HepG2 (cell line): ENCODE results near the gene MCOLN1. TPM values are rescaled to one million over a fixed set of nuclear protein-coding genes. Genes with fewer than 3 reads are reported as not detected.
A peak's percentile ranks its signal among the peaks of the same experiment; 100 is the strongest.

Experiments
- ELF3 ChIP-seq: IDR thresholded peaks from 2 replicates; pipeline ENCODE4 v1.6.1; 2016; ENCODE audit warnings: missing genetic modification reagents, missing compliant biosample characterization
- ETV6 ChIP-seq: sonication (generic); formaldehyde crosslinking; conservative IDR thresholded peaks from 2 replicates; pipeline ENCODE4 v1.4.0; 2020; ENCODE audit warnings: missing genetic modification reagents
- GABPB1 ChIP-seq: IDR thresholded peaks from 2 replicates; pipeline ENCODE4 v1.6.1; 2016; ENCODE audit warnings: mild to moderate bottlenecking, missing genetic modification reagents, moderate library complexity, missing compliant biosample characterization
- HNRNPUL1 ChIP-seq: fragments of 200-400 bp; formaldehyde crosslinking; IDR thresholded peaks from 2 replicates; pipeline ENCODE4 v1.6.1; 2017; ENCODE audit warnings: low read depth, mild to moderate bottlenecking, low read length, moderate library complexity
- KDM2A ChIP-seq: sonication (generic); formaldehyde crosslinking; IDR thresholded peaks from 2 replicates; pipeline ENCODE4 v1.4.0; 2020; ENCODE audit warnings: low read depth, missing genetic modification reagents, borderline replicate concordance
- KDM4B ChIP-seq: sonication (generic); formaldehyde crosslinking; IDR thresholded peaks from 2 replicates; pipeline ENCODE4 v1.4.0; 2020; ENCODE audit warnings: missing genetic modification reagents
- MIER3 ChIP-seq: IDR thresholded peaks from 2 replicates; pipeline ENCODE4 v1.6.1; 2016; ENCODE audit warnings: missing compliant biosample characterization, borderline replicate concordance
- MTF1 ChIP-seq: sonication (generic); formaldehyde crosslinking; IDR thresholded peaks from 2 replicates; pipeline ENCODE4 v1.5.0; 2020; ENCODE audit warnings: missing genetic modification reagents
- NR2F2 ChIP-seq: IDR thresholded peaks from 2 replicates; pipeline ENCODE4 v1.6.1; 2012; ENCODE audit warnings: low read depth, inconsistent platforms, borderline replicate concordance
- RBFOX2 ChIP-seq: fragments of 200-400 bp; formaldehyde crosslinking; IDR thresholded peaks from 2 replicates; pipeline ENCODE4 v1.6.1; 2017; ENCODE audit warnings: low read depth, mild to moderate bottlenecking, low read length
- SALL2 ChIP-seq: sonication (generic); formaldehyde crosslinking; IDR thresholded peaks from 2 replicates; pipeline ENCODE4 v1.8.1; 2023; ENCODE audit warnings: mild to moderate bottlenecking, missing genetic modification reagents, inconsistent platforms
- SPEN ChIP-seq: sonication (generic); formaldehyde crosslinking; IDR thresholded peaks from 2 replicates; pipeline ENCODE4 v1.5.1; 2020; ENCODE audit warnings: low read depth, mild to moderate bottlenecking, missing genetic modification reagents
- TEAD2 ChIP-seq: sonication (generic); formaldehyde crosslinking; IDR thresholded peaks from 2 replicates; pipeline ENCODE4 v1.9.0; 2021; ENCODE audit warnings: missing genetic modification reagents
- ZFP37 ChIP-seq: sonication (generic); formaldehyde crosslinking; IDR thresholded peaks from 2 replicates; pipeline ENCODE4 v1.4.0; 2020; ENCODE audit warnings: missing genetic modification reagents, borderline replicate concordance
- ZNF274 ChIP-seq: sonication (generic); formaldehyde crosslinking; IDR thresholded peaks from 2 replicates; pipeline ENCODE4 v1.5.1; 2020; ENCODE audit warnings: mild to moderate bottlenecking, missing genetic modification reagents
- ZNF335 ChIP-seq: sonication (generic); formaldehyde crosslinking; IDR thresholded peaks from 2 replicates; pipeline ENCODE4 v1.4.0; 2020; ENCODE audit warnings: missing genetic modification reagents
- ZNF501 ChIP-seq: sonication (generic); formaldehyde crosslinking; IDR thresholded peaks from 2 replicates; pipeline ENCODE4 v1.5.1; 2020; ENCODE audit warnings: mild to moderate bottlenecking, moderate library complexity, missing genetic modification reagents
- ZNF644 ChIP-seq: IDR thresholded peaks from 2 replicates; pipeline ENCODE4 v1.6.1; 2016; ENCODE audit warnings: low read depth
- ZNF713 ChIP-seq: sonication (generic); formaldehyde crosslinking; IDR thresholded peaks from 2 replicates; pipeline ENCODE4 v1.4.0; 2020; ENCODE audit warnings: mild to moderate bottlenecking, missing genetic modification reagents
- ZNF782 ChIP-seq: sonication (generic); formaldehyde crosslinking; IDR thresholded peaks from 2 replicates; pipeline ENCODE4 v1.4.0; 2020; ENCODE audit warnings: missing genetic modification reagents, mild to moderate bottlenecking, borderline replicate concordance
- ZNF800 ChIP-seq: sonication (generic); formaldehyde crosslinking; IDR thresholded peaks from 2 replicates; pipeline ENCODE4 v1.4.0; 2020; ENCODE audit warnings: missing genetic modification reagents
- ZNF878 ChIP-seq: sonication (generic); formaldehyde crosslinking; IDR thresholded peaks from 2 replicates; pipeline ENCODE4 v1.8.1; 2023; ENCODE audit warnings: mild to moderate bottlenecking, missing genetic modification reagents, moderate library complexity
- polyA plus RNA-seq, 8 experiments: library from polyadenylated mRNA; depleted of rRNA in 3 of 8; stranded (reverse) in 7 of 8; unstranded in 1 of 8; fragments of >200 nt; fragmentation: Illumina TruSeq in 4 of 8; extraction: Trizol in 4 of 8; gene quantifications; 2 replicates each; pipeline versions ENCODE4 v1.2.1 to v1.2.3, GENCODE V29; 2011 to 2016; ENCODE audit warnings: low read depth in 4 of 8, missing spikeins in 1 of 8, mixed read lengths in 1 of 8; ENCODE audit not compliant: insufficient read depth in 1 of 8
- total RNA-seq, 5 experiments: library from RNA; depleted of rRNA; stranded (reverse); fragments of >200 nt; fragmentation: Illumina TruSeq; extraction: Trizol; gene quantifications; 2 replicates each; pipeline ENCODE4 v1.2.3, GENCODE V29; 2016; ENCODE audit warnings: low read depth in 1 of 5
- TF ChIP-seq, protein P1 (sequence below): sonication (generic); formaldehyde crosslinking; IDR thresholded peaks from 2 replicates; pipeline ENCODE4 v1.4.0; 2020; ENCODE audit warnings: missing genetic modification reagents
- TF ChIP-seq, protein P2 (sequence below): sonication (generic); formaldehyde crosslinking; IDR thresholded peaks from 2 replicates; pipeline ENCODE4 v1.8.1; 2022; ENCODE audit warnings: low read depth, mild to moderate bottlenecking, missing genetic modification reagents
- TF ChIP-seq, protein P3 (sequence below): sonication (generic); formaldehyde crosslinking; IDR thresholded peaks from 2 replicates; pipeline ENCODE4 v1.4.0; 2020; ENCODE audit warnings: missing genetic modification reagents

MCOLN1 gene
- total and polyA plus RNA-seq, 2 of the 13 experiments (the other 11 are each of a cell fraction or from before 2014, with no cell fraction given) = 3.4 to 15.7 TPM

DNA sequence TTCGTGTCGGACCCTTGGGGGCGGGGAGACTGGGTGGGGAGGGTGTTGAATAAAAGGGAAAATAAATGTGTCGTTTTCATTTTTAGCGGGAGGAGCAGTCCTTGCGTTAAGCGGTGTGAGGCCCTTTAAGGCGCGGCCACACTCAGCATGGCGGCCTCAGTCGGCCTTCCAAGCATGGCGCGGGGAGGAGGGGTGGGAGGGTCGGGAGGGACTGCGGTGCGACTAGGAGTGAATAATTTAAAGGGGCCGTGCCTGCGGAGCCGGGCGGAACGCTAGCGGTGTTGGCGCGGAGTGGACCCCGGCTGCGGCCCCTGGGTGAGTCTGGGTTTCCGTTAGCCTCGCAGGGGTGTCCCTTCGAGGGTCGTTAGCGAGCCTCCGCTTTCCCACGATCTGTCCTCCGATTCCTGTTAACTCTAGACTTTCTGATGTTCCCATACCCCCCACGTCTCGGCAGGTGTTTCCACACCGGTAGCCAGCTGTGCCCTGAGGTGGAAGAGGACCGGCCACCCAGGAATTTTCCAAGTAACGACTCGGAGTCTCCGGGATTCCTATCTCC lies 11.6 kb downstream of the MCOLN1 start (continued):
- TF ChIP-seq MIER3 (CRISPR knock-in tag) (no peak), KDM2A (CRISPR knock-in tag) (no peak), ZNF501 (peak; percentile 41; the same call in 1 of the 2 replicates), SALL2 (CRISPR knock-in tag) (no peak), RBFOX2 (peak; percentile 61; the same call in 1 of the 2 replicates), KDM4B (no peak), NR2F2 (no peak), MTF1 (CRISPR knock-in tag) (no peak), SPEN (CRISPR knock-in tag) (no peak), ZFP37 (CRISPR knock-in tag) (no peak), ETV6 (CRISPR knock-in tag) (no peak), ZNF782 (CRISPR knock-in tag) (no peak), ZNF274 (CRISPR knock-in tag) (no peak), ZNF800 (CRISPR knock-in tag) (no peak), ZNF713 (CRISPR knock-in tag) (no peak), ZNF335 (CRISPR knock-in tag) (no peak), ZNF644 (CRISPR knock-in tag) (no peak), HNRNPUL1 (no peak), ELF3 (CRISPR knock-in tag) (no peak), GABPB1 (peak; percentile 70), TEAD2 (CRISPR knock-in tag) (no peak), ZNF878 (no peak)
- TF ChIP-seq, protein P1, sequence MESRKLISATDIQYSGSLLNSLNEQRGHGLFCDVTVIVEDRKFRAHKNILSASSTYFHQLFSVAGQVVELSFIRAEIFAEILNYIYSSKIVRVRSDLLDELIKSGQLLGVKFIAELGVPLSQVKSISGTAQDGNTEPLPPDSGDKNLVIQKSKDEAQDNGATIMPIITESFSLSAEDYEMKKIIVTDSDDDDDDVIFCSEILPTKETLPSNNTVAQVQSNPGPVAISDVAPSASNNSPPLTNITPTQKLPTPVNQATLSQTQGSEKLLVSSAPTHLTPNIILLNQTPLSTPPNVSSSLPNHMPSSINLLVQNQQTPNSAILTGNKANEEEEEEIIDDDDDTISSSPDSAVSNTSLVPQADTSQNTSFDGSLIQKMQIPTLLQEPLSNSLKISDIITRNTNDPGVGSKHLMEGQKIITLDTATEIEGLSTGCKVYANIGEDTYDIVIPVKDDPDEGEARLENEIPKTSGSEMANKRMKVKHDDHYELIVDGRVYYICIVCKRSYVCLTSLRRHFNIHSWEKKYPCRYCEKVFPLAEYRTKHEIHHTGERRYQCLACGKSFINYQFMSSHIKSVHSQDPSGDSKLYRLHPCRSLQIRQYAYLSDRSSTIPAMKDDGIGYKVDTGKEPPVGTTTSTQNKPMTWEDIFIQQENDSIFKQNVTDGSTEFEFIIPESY (CRISPR knock-in tag) = no peak
- TF ChIP-seq, protein P2, sequence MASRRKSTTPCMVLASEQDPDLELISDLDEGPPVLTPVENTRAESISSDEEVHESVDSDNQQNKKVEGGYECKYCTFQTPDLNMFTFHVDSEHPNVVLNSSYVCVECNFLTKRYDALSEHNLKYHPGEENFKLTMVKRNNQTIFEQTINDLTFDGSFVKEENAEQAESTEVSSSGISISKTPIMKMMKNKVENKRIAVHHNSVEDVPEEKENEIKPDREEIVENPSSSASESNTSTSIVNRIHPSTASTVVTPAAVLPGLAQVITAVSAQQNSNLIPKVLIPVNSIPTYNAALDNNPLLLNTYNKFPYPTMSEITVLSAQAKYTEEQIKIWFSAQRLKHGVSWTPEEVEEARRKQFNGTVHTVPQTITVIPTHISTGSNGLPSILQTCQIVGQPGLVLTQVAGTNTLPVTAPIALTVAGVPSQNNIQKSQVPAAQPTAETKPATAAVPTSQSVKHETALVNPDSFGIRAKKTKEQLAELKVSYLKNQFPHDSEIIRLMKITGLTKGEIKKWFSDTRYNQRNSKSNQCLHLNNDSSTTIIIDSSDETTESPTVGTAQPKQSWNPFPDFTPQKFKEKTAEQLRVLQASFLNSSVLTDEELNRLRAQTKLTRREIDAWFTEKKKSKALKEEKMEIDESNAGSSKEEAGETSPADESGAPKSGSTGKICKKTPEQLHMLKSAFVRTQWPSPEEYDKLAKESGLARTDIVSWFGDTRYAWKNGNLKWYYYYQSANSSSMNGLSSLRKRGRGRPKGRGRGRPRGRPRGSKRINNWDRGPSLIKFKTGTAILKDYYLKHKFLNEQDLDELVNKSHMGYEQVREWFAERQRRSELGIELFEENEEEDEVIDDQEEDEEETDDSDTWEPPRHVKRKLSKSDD (CRISPR knock-in tag) = no peak
- TF ChIP-seq, protein P3, sequence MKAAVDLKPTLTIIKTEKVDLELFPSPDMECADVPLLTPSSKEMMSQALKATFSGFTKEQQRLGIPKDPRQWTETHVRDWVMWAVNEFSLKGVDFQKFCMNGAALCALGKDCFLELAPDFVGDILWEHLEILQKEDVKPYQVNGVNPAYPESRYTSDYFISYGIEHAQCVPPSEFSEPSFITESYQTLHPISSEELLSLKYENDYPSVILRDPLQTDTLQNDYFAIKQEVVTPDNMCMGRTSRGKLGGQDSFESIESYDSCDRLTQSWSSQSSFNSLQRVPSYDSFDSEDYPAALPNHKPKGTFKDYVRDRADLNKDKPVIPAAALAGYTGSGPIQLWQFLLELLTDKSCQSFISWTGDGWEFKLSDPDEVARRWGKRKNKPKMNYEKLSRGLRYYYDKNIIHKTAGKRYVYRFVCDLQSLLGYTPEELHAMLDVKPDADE (CRISPR knock-in tag) = no peak
